NCI-H2171 (cell line): Measurements from ENCODE around the gene GABPA.
"Not testable (repeated sequence)": the region's sequence is repeated elsewhere in the genome, so short reads cannot be mapped to it uniquely, and the experiment has no call there.

Experiments used
- DNase-seq: peaks from one replicate; lab custom pipeline; 2025; lab: John Stamatoyannopoulos, UW

Gene GABPA

DNA sequence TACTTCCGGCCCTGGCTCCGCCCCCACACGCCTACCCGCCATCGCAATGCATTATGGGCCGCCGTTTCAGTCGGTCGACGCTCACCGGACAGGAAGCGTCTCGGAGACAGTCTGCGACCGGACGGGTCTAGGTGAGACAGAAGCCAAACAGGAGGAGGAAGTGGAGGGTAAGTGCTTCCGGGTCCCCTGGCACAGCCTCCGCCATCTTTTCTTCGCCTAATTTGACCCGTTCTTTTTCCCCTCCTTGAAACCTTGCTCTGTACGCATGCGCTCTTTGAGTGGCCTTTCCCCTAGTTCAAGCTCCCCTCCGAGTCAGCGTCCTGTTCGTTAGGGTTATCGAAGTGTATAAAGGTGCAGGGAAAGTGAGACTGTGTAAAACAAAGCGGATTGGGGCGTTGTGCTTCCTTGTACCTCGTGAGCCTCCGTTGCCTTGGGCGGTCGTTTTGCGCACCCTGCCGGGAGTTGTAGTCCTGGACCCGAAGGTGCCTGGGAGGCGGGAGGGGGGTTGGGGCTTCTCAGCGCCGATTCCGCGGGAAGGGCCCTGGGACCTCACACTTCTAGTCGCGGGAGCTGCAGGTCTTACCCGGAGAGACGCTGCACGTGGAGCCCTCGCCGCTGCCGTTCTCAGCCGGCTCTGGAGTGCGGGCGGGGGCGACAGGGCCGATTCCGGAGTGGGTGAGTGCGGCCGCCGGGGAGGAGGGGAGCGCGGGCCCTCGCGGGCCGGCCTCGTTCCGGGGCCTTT is at the start of gene GABPA, which contains the start of gene ATP5PF:
TSS of gene GABPA (plus strand) at position 69 of the 742 bp plus-strand sequence. CDS start 6,627 bp downstream, outside the sequence.
TSS of gene ATP5PF (minus strand) at position 1 of the 742 bp plus-strand sequence. CDS start 5,110 bp downstream, outside the sequence.
- peak; percentile 96 for DNase-seq

GRCh38 chr21:25687787-25688186 is 47.0 kb upstream of the GABPA start:
- no peak for DNase-seq

DNA sequence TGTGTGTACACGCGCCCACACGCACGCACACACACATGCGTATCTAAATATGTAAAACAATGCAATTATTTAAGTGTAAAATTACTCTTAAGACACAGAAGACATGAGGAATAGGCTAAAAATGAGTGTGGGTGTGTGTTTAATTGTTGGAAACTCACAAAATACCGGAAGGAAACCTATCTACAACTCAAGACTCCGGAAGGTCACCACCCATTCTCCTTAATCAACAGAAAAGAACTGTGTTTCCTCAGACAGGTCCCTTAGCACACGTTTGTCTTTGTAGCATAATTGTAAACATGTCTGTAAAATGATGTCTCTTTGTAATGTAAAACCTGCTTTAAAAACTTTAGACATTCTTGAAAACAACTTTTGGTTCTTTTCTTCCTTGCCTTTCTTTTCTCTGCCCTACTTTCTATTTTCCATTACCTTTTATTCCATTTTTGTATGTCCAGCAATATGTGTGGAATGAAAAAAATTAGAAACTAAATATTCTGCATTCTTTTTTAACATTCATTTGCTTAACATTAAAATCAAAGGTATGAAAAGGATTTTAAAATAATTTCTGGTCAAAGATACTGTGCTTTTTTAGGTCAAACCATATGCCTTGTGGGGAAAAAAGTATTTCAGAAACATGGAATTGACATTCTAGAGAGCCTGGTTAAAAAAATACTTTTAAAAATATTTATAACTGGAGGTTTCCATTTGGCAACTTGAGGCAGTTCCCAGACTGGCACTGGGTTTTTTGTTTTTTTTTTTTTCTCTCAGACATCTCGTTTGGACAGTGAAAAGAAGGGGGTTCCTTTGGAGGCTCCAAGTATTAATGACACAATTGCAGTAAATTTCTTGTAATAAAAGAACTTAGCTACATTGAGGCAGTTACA is 46.3 kb upstream of the GABPA start:
- no peak for DNase-seq

- DNase-seq: no peak
These were observed 45.5 kb upstream of the GABPA start for GRCh38 chr21:25689226-25689625.

- no peak for DNase-seq
These were observed 42.8 kb upstream of the GABPA start for GRCh38 chr21:25691976-25692375.

DNA sequence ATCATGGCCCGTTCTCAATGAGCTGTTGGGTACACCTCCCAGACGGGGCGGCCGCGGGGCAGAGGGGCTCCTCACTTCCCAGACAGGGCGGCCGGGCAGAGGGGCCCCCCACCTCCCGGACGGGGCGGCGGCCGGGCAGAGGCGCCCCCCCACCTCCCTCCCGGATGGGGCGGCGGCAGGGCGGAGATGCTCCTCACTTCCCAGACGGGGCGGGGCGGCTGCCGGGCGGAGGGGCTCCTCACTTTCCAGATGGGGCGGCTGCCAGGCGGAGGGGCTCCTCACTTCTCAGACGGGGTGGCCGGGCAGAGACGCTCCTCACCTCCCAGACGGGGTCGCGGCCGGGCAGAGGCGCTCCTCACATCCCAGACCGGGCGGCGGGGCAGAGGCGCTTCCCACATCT is 39.3 kb upstream of the GABPA start:
- DNase-seq: not testable (repeated sequence)

DNA sequence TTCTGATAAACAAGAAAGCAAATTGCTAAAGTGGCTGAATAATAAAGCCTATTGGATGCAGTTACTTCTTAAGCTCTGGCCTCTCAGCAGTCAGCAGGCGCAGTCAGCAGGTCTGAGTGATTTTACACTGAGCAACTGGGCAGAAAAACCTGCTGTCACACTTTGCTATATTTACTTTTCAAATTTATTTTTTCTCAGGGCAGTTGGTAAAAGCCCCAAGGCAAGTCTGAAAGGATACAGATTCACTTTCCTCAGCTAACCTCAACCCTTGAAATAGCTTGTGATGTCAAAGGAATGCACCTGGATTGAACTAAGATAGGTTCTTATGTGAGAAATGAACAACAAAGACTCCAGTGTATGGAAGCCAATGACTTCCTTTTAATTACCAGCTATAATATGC is 34.0 kb upstream of the GABPA start:
- no peak for DNase-seq

DNA sequence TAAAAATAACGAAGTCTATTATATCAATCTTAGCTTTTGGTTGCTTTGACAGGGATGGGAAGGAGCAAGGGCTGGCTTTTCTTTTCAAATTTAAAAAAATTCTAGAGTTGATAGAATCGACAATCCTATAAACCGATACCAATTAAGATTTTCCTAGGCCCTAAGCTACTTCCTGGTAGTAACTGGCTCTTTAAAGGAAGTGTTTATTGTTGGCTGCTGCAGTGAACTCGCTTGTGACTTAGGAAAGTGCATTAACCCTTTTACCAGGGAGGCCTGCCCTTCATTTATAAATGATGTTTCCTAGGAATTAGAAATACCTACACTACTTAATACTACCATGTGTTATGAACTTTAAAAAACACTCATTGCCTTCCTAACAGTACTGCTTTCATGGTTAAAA is 33.2 kb upstream of the GABPA start:
- no peak for DNase-seq

DNA sequence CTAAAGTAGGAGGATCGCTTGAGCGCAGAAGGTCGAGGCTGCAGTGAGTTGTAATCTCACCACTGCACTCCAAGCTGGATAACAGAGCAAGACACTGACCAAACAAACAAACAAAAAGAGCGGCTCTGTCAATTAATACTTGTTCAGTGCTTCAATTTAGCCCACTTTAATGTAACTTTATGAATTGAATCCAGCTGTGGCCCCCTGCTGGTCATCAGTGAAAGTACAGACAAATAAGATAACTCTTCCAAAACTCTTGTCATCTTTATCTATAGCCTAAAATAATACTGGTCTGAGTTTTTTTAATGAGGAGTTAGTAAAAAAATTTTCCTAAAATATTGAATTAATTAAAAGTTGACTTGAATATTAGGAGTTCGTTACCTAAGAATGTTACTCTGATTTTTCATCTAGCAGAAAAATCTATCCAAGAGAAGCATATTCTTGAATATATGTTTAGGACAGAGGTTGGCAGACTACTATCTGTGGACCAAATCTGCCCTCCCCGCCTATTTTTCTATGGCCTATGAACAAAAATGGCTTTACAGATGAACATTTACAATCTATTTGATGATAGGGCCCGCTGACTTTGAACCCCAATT is 26.2 kb upstream of the GABPA start:
- DNase-seq: no peak

DNA sequence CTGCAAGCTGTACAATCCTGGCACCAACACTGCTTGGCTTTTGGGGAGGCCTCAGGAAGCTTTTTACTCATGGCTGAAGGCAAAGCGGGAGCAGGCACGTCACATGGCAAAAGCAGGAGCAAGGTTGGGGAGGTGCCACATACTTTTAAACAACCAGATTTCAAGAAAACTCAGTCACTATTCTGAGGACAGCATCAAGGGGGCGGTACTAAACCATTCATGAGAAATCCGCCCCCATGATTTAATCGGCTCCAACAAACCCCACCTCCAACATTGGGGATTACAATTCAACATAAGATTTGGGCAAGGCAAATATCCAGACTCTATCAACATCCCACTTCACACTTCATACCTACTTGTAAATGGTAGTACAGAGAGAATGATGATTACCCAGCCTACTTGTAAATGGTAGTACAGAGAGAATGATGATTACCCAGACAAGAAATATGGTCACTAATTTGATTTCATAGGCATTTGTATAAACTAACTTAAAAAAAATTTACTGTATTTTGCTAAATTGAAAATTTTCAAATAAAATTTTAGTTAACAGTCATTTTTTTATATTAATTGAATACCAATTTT is 25.0 kb upstream of the GABPA start:
- no peak for DNase-seq

- no peak for DNase-seq
These were observed 24.2 kb upstream of the GABPA start for GRCh38 chr21:25710550-25710949.

DNA sequence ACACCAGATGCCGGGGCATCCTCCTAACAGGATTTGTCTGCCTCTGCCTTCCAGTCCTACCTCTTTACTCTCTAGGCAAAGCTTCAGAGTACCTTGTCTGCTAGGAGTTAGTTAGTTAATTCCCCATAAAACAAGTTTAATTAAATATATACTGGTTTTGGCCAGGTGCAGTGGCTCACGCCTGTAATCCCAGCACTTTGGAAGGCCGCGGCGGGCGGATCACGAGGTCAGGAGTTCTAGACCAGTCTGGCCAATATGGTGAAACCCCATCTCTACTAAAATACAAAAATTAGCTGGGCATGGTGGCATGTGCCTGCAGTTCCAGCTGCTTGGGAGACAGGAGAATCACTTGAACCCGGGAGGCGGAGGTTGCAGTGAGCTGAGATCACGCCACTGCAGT is 20.7 kb upstream of the GABPA start:
- DNase-seq: not testable (repeated sequence)

GRCh38 chr21:25717491-25718147 is 17.2 kb upstream of the GABPA start:
- DNase-seq: no peak

GRCh38 chr21:25721987-25722386 is 12.8 kb upstream of the GABPA start:
- DNase-seq: no peak

DNA sequence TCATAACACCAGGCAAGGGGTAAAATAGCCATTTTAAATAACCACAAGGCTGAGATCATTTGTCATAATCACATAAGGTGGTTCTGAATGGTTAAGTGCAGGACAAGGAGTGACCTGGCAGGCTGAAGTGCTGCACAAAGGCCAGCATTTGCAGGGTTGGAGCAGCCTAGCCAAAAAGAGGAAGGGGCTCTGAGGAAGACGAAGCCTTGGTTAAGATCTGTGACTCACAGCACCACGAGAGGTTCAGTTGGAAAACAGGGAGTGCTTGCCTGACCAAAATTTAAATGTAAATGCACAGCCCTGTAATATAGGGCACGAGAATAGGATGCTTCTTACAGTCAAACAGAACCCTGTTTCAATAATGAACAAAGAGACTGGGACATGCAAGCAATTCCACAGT is 12.1 kb upstream of the GABPA start:
- DNase-seq: no peak

- no peak for DNase-seq
These were observed 2.5 kb upstream of the GABPA start for GRCh38 chr21:25732091-25732760.

DNA sequence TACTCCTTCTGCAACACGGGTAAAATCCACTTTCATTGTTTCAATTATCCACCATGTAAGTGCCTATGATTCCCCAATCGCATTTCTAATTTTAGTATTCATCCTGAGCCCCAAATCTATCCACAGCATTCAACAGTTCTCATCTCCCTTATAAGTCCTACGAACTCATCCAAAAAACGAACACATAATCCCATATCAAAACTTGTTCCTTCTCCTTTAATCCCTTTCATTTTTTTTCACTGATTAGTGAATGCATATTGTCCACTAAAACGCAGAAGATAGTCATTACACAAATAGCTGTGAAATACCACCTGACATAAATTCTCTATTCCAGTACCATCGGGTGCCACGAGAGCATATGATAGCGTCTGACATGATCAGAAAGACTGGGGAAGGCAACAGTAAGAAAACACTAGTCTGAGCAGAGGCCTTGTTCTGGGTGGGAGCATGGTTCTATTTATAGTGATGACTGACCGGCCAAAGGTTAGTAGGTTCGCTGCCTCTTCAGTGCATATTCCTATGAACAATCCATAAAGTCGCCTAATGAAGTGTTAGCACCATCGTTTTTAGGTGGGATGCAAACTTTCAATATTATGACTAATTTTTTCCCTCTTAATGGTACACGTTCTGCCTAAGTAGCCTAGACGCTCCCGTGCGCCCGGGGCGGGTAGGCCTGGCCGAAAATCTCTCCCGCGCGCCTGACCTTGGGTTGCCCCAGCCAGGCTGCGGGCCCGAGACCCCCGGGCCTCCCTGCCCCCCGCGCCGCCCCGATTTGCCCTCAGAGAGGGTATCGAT is 716 bp upstream of the GABPA start:
- DNase-seq: no peak

GRCh38 chr21:25734654-25734903 is 193 bp upstream of the GABPA start:
- DNase-seq: no peak

- DNase-seq: peak; percentile 89
These were observed 1.1 kb downstream of the GABPA start for GRCh38 chr21:25735646-25736597.
